Neural progenitor cell (in vitro differentiated cells): ENCODE results near the gene RTEL1.

Experiments used
- CTCF ChIP-seq: fragments of 200-600 bp; sonication (generic); IDR thresholded peaks from 2 replicates; pipeline ENCODE4 v1.5.1; 2017; ENCODE audit warnings: antibody characterized with exemption, mild to moderate bottlenecking
- EZH2 ChIP-seq: fragments of 200-600 bp; sonication (generic); IDR thresholded peaks from 2 replicates; pipeline ENCODE4 v1.6.1; 2017; ENCODE audit warnings: antibody characterized with exemption, mild to moderate bottlenecking, moderate library complexity
- EZH2phosphoT487 ChIP-seq: fragments of 200-600 bp; sonication (generic); IDR thresholded peaks from 2 replicates; pipeline ENCODE4 v1.6.1; 2017; ENCODE audit warnings: antibody characterized with exemption

DNA sequence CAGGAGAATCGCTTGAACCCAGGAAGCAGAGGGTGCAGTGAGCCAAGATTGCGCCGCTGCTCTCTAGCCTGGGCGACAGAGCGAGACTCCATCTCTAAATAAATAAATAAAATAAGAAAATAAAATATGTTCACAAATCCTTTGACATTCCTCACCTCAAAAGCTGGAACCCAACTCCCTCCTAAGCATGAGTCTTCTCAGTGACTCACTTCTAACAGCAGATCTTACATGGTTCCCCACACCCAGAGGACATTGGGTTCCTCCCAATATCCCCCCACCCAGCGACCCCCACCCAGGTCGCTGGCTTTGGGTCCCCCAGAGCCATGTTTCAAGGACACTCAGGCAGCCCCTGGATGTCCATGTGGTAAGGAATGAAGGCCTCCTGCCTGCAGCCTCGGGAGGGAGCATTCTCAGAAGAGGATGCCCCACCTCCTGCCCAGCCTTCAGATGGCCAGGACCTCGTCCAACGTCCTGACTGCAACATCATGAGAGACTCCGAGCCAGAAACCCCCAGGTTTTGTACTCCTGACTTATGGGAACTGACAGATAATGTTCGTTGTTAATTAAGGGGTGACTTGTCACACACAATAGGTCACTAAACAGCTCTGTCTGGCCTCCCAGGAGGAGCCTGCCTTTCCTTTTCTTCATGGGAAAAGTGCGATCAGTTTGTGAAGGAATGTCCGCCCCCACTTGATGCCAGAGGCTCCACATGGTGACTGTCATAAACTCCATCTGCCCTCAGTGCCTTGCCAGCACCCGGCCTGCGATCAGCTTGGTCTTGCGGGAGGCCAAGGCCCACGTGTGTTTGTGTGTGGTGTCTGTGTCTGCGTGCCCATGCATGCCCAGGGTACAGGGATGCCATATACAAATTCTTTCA, 21.1 kb upstream of the RTEL1 start:
- TF ChIP-seq EZH2 (no peak), CTCF (no peak), EZH2phosphoT487 (no peak)
